Ishikawa (cell line): ENCODE data around the gene RFNG.

Experiments
- CEBPB ChIP-seq: IDR thresholded peaks from 2 replicates; pipeline ENCODE4 v1.6.1; 2012
- CREB1 ChIP-seq: IDR thresholded peaks from 2 replicates; pipeline ENCODE4 v1.6.1; 2012; ENCODE audit warnings: low read depth
- EGR1 ChIP-seq: IDR thresholded peaks from 2 replicates; pipeline ENCODE4 v1.6.1; 2012
- EP300 ChIP-seq: IDR thresholded peaks from 2 replicates; pipeline ENCODE4 v1.6.1; 2012; ENCODE audit warnings: borderline replicate concordance
- FOXM1 ChIP-seq: IDR thresholded peaks from 2 replicates; pipeline ENCODE4 v1.6.1; 2012; ENCODE audit warnings: low read depth, borderline replicate concordance
- NFIC ChIP-seq: IDR thresholded peaks from 2 replicates; pipeline ENCODE4 v1.6.1; 2012
- RAD21 ChIP-seq: IDR thresholded peaks from 2 replicates; pipeline ENCODE4 v1.6.1; 2012; ENCODE audit warnings: low read depth
- REST ChIP-seq: IDR thresholded peaks from 2 replicates; pipeline ENCODE4 v1.6.1; 2012; ENCODE audit warnings: low read depth, mild to moderate bottlenecking
- TAF1 ChIP-seq: IDR thresholded peaks from 2 replicates; pipeline ENCODE4 v1.6.1; 2012; ENCODE audit warnings: low read depth, mild to moderate bottlenecking
- TCF12 ChIP-seq: IDR thresholded peaks from 2 replicates; pipeline ENCODE4 v1.6.1; 2012; ENCODE audit warnings: low read depth
- TEAD4 ChIP-seq: IDR thresholded peaks from 2 replicates; pipeline ENCODE4 v1.6.1; 2012
- USF1 ChIP-seq: IDR thresholded peaks from 2 replicates; pipeline ENCODE4 v1.6.1; 2012
- YY1 ChIP-seq: IDR thresholded peaks from 2 replicates; pipeline ENCODE4 v1.6.1; 2012; ENCODE audit warnings: low read depth
- ZBTB7A ChIP-seq: IDR thresholded peaks from 2 replicates; pipeline ENCODE4 v1.6.1; 2012; ENCODE audit warnings: low read depth
- TF ChIP-seq, protein P1 (sequence below): IDR thresholded peaks from 2 replicates; pipeline ENCODE4 v1.6.1; 2012

RFNG gene

DNA sequence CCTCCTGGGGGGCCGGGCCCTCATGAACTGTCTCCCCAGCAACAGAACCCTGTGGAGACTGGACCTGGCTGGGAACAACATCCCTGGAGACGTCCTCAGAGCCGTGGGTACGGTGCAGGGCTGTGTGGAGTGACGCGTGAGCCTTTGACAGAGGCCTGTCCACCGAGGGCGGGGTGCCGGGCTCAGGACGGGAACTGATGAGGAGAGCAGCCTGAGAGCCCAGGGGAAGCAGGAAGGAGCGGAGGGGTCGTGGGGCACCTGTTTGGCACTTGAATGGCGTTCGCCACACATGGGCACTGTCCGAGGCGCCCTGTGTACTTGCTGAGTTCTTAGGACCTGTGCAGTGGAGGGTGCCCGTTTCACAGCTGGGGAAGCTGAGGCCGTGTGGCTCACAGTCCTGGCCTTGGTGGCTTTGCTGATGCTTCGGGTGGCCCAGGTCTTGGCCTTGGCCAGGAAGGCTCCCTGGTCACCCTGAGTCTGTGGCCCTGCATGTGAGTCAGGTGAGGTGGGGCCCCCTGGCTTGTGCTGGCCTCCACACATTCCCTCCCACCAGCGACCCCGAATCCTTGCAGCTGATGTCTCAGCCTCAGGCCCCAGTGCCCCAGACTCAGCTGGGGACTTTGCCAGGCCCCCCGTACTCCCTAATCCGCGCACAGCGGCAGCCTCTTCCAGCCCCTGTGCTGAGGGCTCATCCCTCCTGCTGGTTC is 26.1 kb downstream of the RFNG start:
- TF ChIP-seq FOXM1: no peak
- TF ChIP-seq TEAD4: no peak
- TF ChIP-seq EGR1: no peak
- TF ChIP-seq ZBTB7A: no peak
- TF ChIP-seq CEBPB: no peak
- TF ChIP-seq USF1: no peak
- no peak for TF ChIP-seq TCF12

DNA sequence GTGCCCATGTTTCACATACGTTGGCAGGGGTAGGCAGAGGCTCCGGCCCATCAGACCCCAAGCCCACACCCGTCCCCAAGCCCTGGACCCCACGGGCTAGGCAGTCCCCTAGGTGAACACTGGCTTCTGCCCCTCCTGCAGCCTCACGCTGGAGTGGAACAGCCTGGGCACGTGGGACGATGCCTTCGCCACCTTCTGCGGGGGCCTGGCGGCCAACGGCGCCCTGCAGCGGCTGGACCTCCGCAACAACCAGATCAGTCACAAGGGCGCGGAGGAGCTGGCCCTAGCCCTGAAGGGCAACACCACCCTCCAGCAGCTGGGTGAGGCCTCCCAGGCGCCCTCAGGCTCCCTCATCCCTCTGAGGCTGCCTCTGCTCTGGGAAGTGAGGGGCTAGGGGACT is 26.8 kb downstream of the RFNG start:
- no peak for TF ChIP-seq RAD21
- no peak for TF ChIP-seq YY1
- no peak for TF ChIP-seq TEAD4
- no peak for TF ChIP-seq FOXM1
- TF ChIP-seq NFIC: no peak
- TF ChIP-seq EP300: no peak
- TF ChIP-seq TCF12: no peak
- TF ChIP-seq TAF1: no peak
- TF ChIP-seq CREB1: no peak
- no peak for TF ChIP-seq EGR1
- TF ChIP-seq ZBTB7A: no peak
- TF ChIP-seq USF1: no peak

DNA sequence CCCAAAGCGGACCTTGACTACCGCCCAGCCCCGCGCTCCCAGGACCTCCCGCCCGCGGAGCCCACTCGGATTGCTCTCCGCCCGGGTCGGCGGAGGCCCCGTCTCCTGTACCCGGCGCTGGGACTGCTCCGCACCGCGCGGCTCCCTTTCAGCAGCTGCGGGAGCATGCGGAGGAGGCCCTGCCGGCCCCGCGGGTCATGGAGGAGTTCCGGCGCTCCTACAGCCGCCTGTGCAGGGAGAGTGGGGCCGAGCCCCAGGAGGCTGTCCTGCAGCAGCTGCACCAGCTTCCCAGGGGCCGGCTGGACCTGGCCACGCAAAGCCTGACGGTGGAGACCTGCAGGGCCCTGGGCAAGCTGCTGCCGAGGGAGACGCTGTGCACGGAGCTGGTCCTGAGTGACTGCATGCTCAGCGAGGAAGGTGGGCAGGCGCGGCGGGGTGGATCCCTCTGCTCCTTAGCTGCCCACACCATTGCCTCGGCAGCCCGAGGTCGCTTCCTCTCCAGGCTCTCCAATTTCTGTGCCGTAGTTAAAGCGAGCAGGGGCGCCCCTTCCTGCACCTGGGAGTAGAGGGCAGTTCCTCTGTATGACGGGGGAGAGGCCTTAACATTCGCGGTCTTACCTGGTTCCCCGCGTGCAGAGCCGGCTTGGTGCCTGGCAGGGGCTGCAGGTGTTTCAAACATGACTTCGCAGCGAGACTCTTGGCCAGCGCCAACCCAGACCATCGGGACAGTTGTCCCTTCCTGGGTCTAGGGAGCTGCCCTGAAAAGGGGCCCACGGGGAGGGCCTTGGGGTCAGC is 28.0 kb downstream of the RFNG start:
- TF ChIP-seq RAD21 (no peak), TCF12 (0 out of 2 replicates have a peak, but pooled peaks have one; percentile 22)

DNA sequence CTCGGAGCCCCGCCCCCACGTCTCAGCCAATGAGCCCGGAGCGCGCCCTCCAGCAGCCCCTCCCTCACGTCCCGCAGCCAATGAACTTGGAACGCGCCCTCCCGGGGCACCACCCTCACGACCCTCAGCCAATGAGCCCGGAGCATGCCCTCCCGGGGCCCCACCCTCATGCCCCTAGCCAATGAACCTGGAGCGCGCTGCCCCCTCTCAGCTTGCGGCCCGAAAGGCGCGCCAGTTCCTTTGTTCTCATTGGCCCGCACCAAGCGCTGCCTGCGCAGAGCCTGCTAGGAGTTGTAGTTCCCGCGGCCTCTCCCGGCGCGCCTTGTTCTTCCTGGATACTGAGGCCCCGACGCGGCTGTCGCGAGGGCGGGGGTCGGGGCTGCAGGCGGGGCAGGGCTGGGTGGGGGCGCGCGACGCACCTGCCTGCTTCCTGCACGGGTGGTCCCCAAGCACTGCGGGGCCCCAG is 28.6 kb downstream of the RFNG start, which contains the start of gene LRRC45:
Gene LRRC45 (plus strand): TSS at position 325 of the 466 bp plus-strand sequence. CDS start 339 bp downstream, outside the sequence.
- TF ChIP-seq CREB1: peak; percentile 11; the same call in 1 of the 2 replicates
- TF ChIP-seq FOXM1: peak; percentile 43; the same call in 1 of the 2 replicates
- TF ChIP-seq TAF1: no peak
- TF ChIP-seq REST: no peak
- TF ChIP-seq NFIC: no peak
- TF ChIP-seq ZBTB7A: no peak
- no peak for TF ChIP-seq USF1
- 0 out of 2 replicates have a peak, but pooled peaks have one; percentile 4 for TF ChIP-seq EP300

- TF ChIP-seq YY1: peak; percentile 80
- no peak for TF ChIP-seq FOXM1
- TF ChIP-seq TCF12: no peak
- peak; percentile 77 for TF ChIP-seq ZBTB7A
- TF ChIP-seq TAF1: peak; percentile 90
- 0 out of 2 replicates have a peak, but pooled peaks have one; percentile 10 for TF ChIP-seq EP300
- TF ChIP-seq, protein P1, sequence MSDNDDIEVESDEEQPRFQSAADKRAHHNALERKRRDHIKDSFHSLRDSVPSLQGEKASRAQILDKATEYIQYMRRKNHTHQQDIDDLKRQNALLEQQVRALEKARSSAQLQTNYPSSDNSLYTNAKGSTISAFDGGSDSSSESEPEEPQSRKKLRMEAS: peak; percentile 65
These were observed 29.2 kb downstream of the RFNG start, which contains the start of gene CENPX for GRCh38 chr17:82022310-82022980. Gene CENPX, minus strand, starts transcription at chr17:82022878. Its CDS starts 17 bp downstream, at chr17:82022861.

DNA sequence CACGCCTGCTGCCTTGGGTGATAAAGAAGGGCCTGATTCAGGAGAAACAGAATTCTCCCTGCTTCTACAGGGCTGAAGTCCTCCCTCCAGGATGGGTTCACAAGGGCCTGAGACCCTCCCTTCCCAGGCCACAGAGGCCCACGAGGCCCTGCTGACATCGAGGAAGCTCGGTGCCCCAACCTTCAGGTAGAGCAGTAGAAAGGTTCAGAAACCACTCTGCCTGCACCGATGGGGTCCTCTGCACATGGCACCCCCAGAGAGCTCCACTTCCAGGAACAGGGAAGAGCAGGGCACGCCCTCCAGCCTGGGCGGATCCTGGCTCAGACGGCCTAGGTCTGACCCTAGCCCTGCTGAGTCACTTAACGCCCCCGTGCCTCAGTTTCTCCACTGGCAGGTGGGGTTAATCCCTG is 29.7 kb downstream of the RFNG start:
- no peak for TF ChIP-seq TCF12
- no peak for TF ChIP-seq EP300
- TF ChIP-seq TAF1: no peak
- TF ChIP-seq USF1: no peak
- TF ChIP-seq TEAD4: no peak
